Type B pancreatic cell (in vitro differentiated cells): ENCODE data around the gene SLFN11. TPM values are rescaled to one million over a fixed set of nuclear protein-coding genes. Genes with fewer than 3 reads are reported as not detected.
"Not testable (repeated sequence)": the region's sequence is repeated elsewhere in the genome, so short reads cannot be mapped to it uniquely, and the experiment has no call there.

Experiments
- DNase-seq: peaks from one replicate; pipeline ENCODE4 v3.0.0; 2021; ENCODE audit warnings: mixed read lengths; ENCODE audit not compliant: unreplicated experiment; ENCODE audit errors: extremely low spot score
- H3K27ac Mint-ChIP-seq: 2 replicates; pipeline ENCODE4 v1.8.0; 2021; ENCODE audit warnings: mild to moderate bottlenecking, mixed read lengths
- H3K27me3 Mint-ChIP-seq: 2 replicates; pipeline ENCODE4 v1.8.0; 2021; ENCODE audit warnings: mixed read lengths
- H3K36me3 Mint-ChIP-seq: 2 replicates; pipeline ENCODE4 v1.8.0; 2021; ENCODE audit warnings: mixed read lengths
- H3K4me1 Mint-ChIP-seq: one replicate; pipeline ENCODE4 v1.8.0; 2021; ENCODE audit warnings: mixed read lengths; ENCODE audit not compliant: unreplicated experiment
- H3K4me3 Mint-ChIP-seq: 2 replicates; pipeline ENCODE4 v1.8.0; 2021; ENCODE audit warnings: mild to moderate bottlenecking, mixed read lengths
- H3K9me3 Mint-ChIP-seq: 2 replicates; pipeline ENCODE4 v1.8.0; 2021; ENCODE audit warnings: mixed read lengths
- CTCF ChIP-seq: fragments of 200-600 bp; sonication (generic); conservative IDR thresholded peaks from 2 replicates; pipeline ENCODE4 v1.5.0; 2021; ENCODE audit warnings: antibody characterized with exemption, mild to moderate bottlenecking
- total RNA-seq: library from RNA; stranded (reverse); gene quantifications from 2 replicates; pipeline ENCODE4 v1.2.1, GENCODE V29; 2021; ENCODE audit warnings: low replicate concordance

The SLFN11 gene
- total RNA-seq, 1 donor from 2014 or later, result 19.8 TPM

- Mint-ChIP-seq H3K9me3 (no peaks in the 10 kb centered on the region), H3K4me1 (peaks cover 13% of the 10 kb centered on the region), H3K36me3 (no peaks in the 10 kb centered on the region), H3K4me3 (no peak overlapping the region), H3K27me3 (peaks cover 30% of the 10 kb centered on the region), H3K27ac (no peak overlapping the region)
- TF ChIP-seq CTCF, result no peak
- DNase-seq, result no peak
Observed at GRCh38 chr17:35312346-35312745, 61.1 kb downstream of the SLFN11 start.

DNA sequence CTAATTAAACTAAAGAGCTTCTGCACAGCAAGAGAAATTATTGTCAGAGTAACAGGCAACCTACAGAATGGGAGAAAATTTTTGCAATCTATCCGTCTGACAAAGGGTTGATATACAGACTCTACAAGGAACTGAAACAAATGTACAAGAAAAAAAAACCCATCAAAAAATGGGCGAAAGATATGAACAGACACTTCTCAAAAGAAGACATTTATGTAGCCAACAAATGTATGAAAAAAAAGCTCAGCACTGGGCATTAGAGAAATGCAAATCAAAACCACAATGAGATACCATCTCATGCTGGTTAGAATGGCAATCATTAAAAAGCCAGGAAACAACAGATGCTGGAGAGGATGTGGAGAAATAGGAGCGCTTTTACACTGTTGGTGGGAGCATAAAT lies 64.1 kb downstream of the SLFN11 start:
- not testable (repeated sequence) for H3K9me3 Mint-ChIP-seq, H3K4me1 Mint-ChIP-seq, H3K36me3 Mint-ChIP-seq, DNase-seq, H3K27ac Mint-ChIP-seq, H3K4me3 Mint-ChIP-seq
- H3K27me3 Mint-ChIP-seq, result peaks cover 21% of the 10 kb centered on the region

Other genes with a start within 250 kb of the SLFN11 start
- 18.8 and 24.9 TPM in 2 replicates for gene NLE1, start 231.3 kb downstream of the SLFN11 start, total RNA-seq
- 0.56 TPM in 1 of 2 replicates, not detected in the other for gene UNC45B, start 225.8 kb downstream of the SLFN11 start, total RNA-seq
- not detected in 2 replicates for gene SLC35G3, start 179.2 kb downstream of the SLFN11 start, total RNA-seq
- gene SLFN5, start 130.5 kb downstream of the SLFN11 start, total RNA-seq, result 21.7 and 42.1 TPM in 2 replicates
- 5.2 and 6.6 TPM in 2 replicates for gene SLFN12, start 58.9 kb upstream of the SLFN11 start, total RNA-seq
- 14.3 and 17.1 TPM in 2 replicates for gene SLFN13, start 75.1 kb upstream of the SLFN11 start, total RNA-seq
- gene SLFN12L, start 164.1 kb upstream of the SLFN11 start, total RNA-seq, result not detected in 2 replicates
- not detected in 2 replicates for gene SLFN14, start 187.2 kb upstream of the SLFN11 start, total RNA-seq
- gene PEX12, start 204.9 kb upstream of the SLFN11 start, total RNA-seq, result 6.9 and 7.7 TPM in 2 replicates
- 120 and 165 TPM in 2 replicates for gene AP2B1, start 213.7 kb upstream of the SLFN11 start, total RNA-seq